GM19467 (cell line): Measurements from ENCODE around the gene LEMD3.
A peak's percentile ranks its signal among the peaks of the same experiment; 100 is the strongest.

Experiments used
- ATAC-seq: cut with Tn5 transposase; IDR thresholded peaks from one replicate; pipeline ENCODE4 v1.9.1; 2021; ENCODE audit warnings: mild to moderate bottlenecking, moderate library complexity; ENCODE audit not compliant: unreplicated experiment

Gene LEMD3

DNA sequence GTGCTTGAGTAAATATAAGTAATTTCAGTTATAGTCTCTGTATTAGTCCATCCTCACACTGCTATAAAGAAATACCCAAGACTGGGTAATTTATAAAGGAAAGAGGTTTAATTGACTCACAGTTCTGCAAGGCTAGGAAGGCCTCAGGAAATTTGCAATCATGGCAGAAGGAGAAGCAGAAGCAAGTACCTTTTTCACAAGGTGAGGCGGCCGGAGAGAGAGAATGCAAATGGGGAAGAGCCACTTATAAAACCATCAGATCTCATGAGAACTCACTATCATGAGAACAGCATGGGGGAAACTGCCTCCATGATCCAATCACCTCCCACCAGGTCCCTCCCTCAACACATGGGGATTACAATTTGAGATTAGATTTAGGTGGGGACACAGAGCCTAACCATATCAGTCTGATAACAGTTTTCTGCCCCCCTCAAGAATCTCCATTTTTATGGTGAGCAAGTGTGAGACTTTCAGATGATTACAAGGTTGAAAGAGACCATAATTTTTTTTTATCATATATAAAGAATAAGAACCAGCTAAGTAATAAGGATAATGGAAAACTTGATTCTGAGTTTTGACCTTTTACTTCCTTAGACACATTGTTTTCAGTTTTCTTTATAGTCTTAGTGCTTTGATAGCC is 35.6 kb downstream of the LEMD3 start:
- no peak for ATAC-seq

DNA sequence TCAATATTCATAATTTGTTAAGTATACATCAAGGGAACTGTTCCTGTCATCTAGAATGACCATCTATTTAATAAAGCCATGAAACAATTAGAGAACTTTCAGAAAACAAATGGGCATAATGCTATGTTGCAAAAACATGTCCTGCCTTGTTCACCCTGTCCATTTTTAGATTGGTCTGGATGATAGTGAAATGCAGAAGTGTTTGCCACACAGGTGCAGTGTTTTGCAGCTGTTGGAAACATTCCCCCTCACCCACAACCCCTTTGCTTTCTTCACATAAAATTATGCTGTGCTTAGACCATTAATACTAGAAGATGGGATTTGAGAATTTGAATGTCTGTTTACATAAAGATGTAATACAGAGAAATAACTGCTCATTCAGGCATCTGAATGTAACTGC is 36.5 kb downstream of the LEMD3 start:
- peak; percentile 53 for ATAC-seq

DNA sequence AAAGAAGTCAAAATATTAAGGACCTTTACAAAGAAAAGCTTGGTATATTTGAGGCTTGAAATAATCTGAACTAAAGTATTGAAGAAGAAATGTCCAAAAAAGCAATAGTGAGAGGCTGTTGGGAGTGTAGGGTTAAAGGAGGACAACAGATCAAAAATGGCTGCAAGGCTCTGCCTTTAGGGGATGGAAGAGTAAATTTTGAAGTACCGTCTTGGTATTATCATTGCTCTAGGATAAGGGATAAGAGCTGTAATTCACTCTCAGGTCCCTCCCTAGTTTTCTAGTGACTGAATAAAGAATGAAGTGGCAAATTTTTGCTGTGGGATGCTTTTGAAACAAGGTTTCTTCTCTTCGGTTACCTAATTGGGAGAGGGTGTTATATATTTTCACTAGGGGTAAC is 38.7 kb downstream of the LEMD3 start:
- no peak for ATAC-seq

DNA sequence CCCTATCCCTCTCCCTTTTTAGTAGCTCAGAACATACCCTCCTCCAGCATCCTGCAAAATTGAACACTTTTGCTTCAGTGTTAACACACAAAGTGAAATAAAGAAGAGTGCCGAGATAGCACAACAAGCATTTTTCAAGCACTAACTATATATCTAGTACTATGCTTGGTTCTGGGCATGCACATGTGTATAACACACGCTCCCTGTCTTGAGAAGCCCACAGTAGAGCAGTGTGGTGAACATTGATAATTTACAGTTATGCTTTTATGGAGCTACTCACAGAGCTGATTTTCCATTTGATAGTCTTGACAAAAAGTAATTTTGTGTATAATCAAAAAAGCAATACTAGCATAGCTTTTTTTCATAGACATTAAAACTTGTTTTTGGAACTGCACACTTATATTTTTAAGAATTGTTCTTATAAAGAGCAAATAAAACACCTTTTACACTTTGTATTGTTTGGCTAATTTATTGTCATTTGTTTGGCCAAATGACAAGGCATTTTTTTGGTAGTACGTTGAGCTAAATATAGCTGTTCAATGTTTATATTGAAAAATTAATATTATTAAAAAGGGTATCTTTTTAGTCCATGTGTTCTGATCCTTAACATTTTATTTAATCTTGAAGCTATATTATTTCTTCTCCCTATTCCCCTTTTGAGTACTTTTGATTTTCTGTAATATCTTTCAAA is 39.7 kb downstream of the LEMD3 start:
- ATAC-seq, result no peak

DNA sequence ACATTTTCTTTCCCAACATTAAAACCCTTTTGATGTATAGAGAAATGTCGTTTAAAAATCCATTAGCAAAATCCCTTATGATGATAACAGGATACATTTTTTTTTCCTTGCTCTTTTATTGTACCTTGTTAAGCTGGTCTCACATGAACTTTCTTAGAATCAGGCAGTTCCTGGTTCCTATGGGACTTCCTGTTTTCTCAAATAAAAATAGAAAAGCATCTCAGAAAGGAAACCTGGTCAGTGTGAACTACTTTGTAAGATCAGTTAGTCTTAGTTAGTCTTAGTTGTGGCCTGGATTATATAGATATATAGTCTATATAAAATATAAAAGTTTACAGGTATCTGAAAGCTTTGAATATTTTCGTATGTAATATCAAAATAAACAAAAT is 40.3 kb downstream of the LEMD3 start:
- ATAC-seq, result no peak

DNA sequence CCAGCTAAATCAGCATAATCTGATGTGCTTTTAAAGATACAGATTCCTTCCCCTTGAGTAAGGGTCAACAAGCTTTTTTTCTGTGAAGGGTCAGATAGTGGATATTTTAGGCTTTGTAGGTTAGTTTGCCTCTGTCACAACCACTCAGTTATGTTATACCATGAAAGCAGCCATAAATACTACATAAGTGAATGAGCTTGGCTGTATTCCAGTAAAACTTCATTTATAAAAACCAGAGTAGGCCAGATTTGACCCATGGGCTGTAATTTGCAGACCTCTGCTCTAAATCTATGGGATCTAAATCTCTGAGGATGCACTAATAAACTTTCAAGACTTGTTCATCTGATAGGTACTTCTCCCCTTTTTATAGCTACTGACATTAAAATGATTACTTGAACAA is 47.7 kb downstream of the LEMD3 start:
- ATAC-seq, result no peak

DNA sequence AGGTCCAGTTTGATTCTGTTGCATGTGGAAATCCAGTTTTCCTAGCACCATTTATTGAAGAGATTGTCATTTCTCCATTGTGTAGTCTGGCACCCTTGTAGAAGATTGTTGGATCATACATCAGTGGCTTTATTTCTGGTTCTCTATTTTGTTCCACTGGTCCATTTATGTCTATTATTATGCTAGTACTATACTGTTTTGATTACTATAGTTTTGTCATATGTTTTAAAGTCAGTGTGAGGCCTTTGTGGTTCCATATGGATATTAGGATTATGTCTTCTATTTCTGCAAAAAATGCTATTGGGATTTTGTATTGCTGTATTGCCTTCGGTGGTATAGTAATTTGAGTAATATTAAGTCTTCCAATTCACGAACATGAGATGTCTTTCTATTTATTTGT is 51.4 kb downstream of the LEMD3 start:
- ATAC-seq, result no peak

DNA sequence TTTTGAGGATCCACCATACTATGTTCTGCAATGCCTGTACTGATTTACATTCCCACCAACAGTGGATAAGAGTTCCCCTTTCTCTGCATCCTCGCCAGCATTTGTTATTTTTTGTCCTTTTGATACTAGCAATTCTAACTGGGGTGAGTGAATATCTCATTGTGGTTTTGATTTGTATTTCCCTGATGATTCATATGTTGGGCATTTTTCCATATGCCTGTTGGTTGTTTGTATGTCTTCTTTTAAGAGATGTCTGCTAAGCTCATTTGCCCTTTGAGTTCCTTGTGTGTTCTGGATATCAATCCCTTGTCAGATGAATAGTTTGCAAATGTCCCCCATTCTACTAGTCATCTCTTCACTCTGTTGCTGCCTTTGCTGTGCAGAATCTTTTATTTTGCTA is 60.1 kb downstream of the LEMD3 start:
- no peak for ATAC-seq

DNA sequence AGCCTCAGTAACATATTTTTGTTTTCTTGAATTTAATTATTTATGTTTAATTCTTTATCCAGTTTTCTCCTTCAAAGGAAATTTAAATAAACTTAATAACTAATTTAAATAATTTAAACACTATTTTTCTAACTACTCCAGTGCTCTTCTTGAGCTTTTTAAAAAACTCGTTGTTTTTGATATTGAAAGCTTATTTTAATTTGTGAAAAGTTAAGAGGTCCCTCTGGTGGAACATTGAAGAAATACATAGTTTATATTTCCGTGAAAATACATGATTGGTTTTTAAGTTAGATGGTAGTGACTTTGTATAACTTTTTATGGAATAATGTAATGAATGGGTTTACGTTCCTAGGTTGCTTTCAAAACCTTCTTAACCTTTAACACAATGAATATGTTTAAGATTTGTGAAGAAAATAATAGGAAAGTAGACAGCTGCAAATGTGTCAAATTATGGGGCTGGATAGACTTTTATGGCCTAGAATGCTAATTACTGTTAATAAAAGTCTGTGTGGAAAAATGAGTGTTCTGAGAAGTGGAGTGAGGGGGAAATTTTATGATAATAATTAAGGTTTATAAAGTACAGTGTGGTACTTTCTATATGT is 63.2 kb downstream of the LEMD3 start:
- no peak for ATAC-seq

DNA sequence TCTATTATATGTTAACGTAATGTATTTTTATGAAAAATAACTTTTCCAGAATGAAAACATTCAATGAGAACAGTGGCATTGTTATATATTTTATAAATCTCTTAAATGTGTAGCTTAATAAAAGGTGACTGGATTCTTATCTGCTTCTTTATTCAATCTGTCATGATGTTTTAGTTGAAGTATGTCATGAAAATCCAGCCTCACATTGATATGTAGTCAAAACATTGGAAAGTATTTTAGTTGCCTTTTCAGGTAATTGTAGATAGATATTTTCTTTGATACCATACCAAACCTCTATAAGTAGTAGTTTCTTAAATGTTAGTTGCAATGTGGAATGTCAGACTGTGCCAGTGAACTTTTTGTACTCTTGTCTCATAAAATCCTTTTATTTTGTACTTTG is 67.8 kb downstream of the LEMD3 start:
- no peak for ATAC-seq

DNA sequence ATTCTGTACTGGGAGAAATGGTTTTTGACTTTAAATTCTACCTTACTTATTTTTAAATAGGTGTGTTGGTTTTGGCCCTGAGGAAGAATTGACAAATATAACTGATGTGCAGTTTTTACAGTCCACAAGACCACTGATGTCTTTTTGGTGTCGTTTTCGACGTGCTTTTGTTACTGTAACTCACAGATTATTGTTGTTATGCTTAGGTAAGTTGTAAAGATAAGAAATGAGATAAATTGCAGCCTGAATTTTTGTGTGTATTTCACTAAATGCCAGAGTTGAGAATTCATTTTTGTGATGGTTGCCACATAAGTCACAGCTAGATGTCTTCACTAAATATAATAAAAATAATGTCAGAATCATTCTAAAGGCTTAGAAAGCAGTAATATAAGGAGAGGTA is 69.2 kb downstream of the LEMD3 start:
- no peak for ATAC-seq

DNA sequence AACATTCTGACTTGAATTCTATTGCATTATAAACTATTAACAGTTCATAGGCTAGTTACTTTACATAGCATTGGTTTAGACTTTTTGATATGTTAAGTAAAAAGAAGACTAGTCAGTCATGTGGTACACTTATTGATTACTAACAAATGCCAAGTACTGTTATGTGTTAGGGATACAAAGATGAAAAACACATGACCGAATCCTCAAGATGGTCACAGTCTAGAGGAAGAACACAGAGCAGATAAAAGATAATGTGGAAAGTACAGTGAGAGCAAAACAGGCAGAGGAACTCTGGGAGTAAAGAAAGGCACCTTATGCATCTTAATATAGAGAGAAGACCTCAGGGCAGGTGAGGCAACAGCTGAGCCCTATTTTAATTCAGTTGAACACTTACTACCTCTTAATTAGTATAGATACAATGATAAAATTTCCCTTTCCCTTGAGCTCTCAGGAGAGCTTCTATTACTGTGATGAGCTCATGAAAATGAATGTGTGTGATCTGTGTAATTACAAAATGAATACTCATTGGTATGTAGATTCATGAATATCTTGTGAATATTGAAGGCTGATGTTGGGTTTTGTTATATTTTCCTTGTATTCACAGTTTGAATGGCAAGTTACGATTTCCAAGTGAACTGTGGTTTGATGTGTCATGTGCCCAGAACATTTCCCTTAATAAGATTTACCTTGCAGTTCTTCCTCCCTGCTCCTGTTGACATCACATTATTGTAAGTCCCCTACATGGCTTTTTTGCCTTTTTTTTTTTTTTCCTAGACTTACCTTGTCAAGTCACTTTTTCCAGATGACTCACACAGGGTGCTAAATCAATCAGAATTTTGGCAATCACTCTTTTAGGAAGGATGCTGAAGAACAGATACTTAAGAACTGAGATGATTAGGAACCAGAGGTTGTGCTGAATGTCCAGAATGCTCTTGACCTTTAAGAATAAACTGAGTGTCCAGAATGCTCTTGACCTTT is 79.6 kb downstream of the LEMD3 start:
- no peak for ATAC-seq

DNA sequence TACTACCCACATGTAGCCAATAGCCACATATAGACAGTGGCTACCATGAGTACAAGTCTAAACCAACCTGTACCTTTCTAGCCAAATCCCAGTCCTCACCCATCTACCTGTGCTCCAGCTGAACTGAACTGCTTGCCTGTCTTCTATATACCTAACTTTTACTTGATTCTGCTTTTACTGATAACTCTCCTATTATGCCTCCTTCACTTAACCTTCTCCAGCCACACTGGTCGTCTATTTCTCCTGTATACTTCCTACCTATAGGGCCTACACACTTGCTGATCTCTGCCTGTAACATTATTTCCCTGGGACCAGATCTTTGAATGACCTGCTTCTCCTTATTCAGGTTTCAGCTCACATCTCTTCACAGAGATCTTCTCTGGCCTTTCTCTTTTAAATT is 83.1 kb downstream of the LEMD3 start:
- no peak for ATAC-seq

DNA sequence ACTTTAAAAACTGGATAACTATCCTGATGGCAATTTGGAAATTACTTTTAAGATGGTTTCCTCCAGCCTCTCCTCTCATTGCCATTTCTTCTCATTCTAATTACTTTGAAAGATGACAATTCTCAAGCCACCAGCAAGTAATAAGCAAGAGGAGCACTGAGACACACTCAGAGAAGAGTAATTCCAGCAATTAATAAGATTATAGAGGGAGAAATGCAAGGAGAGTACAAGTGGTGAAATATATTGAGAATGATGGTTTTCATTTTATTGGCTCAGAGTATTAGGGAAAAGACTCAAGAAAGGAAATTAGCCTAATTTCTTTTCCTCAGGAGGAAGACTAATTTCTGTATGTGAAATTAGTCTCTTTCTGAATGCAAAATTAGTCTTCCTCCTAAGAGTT is 88.6 kb downstream of the LEMD3 start:
- no peak for ATAC-seq

DNA sequence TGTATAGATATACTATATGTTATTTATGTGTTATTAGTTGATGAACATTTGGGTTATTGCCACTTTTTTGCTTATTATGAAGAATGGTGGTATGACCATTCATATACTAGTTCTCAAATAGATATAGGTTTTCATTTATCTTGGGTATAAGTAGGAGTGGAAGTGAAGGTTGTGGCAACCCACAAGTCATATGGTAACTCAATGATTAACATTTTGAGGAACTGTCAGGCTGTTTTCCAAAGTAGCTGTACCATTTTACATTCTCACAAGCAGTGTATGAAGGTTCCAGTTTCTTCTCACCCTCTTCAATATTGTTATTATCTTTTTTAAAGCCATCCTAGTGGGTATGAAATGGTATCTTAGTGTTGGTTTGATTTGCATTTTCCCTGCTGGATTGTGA is 90.1 kb downstream of the LEMD3 start:
- ATAC-seq, result no peak

DNA sequence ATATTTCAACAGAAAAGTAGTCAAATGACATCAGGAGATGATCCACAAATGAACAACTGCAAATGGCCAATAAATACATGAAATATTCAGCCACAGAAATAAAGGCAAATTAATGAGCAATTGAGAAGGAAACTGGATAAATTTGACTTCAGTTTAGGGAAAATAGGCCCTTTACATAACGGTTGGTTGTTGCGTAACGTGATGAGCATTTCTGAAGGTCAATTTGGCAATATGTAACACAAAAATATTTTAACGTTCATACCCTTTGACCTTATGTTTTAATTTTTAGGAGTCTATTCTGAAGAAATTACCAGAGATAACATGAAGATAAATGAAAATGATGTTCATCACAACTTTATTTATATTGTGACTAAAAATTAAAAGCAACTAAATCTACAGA is 94.4 kb downstream of the LEMD3 start:
- ATAC-seq, result no peak

DNA sequence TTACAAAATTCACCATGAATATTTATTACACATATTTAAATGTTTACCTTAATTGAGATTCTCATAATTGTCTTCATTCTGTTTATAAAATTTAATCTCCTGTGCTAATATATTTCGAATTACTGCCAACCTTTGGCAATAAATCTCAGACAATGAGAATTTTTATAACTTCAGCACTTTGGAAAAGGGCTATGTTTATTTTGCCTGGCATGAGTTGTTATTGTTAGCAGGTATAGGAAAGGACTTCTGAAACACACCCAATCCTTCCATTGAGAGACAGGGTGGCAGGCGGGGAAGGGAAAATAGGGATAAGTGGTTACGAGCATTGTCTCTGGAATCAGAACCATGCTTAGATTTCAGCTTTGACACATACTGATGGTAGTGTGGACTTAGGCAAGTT is 97.0 kb downstream of the LEMD3 start:
- no peak for ATAC-seq

DNA sequence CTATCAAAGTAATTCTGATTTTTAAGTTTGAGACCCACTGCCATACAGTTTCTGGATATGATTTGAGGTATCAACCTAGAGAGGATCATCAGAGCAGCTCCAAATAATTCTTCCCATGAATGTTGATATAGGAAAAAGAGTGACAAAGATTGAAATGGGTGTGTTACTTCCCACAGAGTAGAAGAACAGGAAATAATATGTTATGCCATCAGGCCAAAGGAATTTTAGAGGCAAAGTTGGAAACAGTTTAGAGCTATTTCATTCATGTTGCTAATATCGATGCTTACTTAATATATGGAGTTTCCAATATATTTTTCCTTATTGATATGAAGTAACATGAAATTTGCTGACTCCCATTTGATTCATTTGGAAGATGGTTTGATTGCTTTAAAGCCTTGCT is 100.2 kb downstream of the LEMD3 start:
- no peak for ATAC-seq

DNA sequence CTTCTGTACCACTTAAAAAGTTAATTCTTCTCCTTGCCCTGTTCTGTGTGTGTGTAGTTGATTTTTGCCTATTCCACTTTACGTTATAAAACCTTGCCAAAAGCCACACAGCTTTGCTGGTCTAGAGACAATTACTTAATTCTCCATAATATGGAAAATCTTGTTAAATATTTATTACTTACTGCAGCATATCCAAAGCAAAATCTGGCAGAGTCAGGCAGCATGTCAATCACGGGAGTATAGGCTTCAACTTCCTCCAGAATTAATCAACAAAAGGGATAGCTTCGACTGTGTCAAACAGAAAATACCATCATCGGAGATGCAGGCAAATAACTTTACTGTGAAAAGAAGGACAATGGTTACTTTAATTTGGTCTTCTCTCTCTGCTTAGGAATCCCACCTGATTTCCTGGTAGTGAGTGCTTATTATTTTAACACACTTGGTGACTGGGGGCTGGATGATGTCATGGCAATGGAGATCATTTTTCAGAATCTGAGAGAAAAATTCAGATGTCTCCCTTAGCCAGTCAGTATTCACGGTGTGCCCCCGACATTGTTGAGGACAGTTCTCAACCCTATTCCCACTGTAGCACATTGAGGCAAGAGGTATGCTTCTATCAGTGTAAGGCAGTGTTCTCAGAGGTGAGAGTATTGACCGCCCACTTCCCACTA is 105.4 kb downstream of the LEMD3 start:
- ATAC-seq, result no peak

DNA sequence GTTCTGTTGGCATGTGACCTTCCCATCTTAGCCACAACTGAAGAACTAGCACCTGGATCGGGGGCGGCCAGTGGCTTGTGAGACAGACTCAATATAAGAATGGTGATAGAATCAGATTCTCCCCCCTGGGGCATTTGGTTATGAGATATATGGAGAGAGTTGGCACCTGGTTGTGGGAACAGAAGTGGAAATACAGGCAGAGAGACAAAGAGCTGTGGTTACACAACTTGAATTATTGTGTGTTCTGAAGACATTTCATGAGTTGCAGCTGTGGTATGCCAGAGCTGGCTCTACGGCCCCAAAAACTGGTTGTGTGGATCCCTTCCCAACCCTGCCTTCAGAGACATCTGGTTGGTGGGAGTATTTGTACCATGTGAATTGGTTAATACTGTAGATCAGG is 106.2 kb downstream of the LEMD3 start:
- ATAC-seq, result no peak
